Measurements from ENCODE around the gene RGL1. TPM values are rescaled to one million over a fixed set of nuclear protein-coding genes. Genes with fewer than 3 reads are reported as not detected.

Gene RGL1
- total and polyA plus RNA-seq, 7 donors = 8.3 to 42.1 (median 23.8) TPM

- Histone ChIP-seq H3K27ac (no peak overlapping the region), H3K9me3 (no peaks in the 10 kb centered on the region), H3K4me1 (peaks cover 0 to 50% (median 35%) of the 10 kb centered on the region in 4 donors), H3K4me3 (no peak overlapping the region), H3K27me3 (no peaks in the 10 kb centered on the region), H3K36me3 (peaks cover 0 to 38% (median 6%) of the 10 kb centered on the region in 4 donors)
- intact Hi-C loops (cut with DNase I) = no loop called here
- DNase-seq = no peak
- 90 to 93% methylated on average over 1 of the region's 1 CpG for WGBS, 2 donors
- no peak for TF ChIP-seq POLR2AphosphoS5 (IDR thresholded peaks at IDR 0.05)
- TF ChIP-seq CTCF (IDR thresholded peaks at IDR 0.05) = no peak
- no peak for TF ChIP-seq POLR2A (IDR thresholded peaks at IDR 0.05)
- no peak for TF ChIP-seq EP300 (IDR thresholded peaks at IDR 0.05)
These were observed 80.3 kb downstream of the RGL1 start for GRCh38 chr1:183885142-183885735.

- intact Hi-C loops (cut with DNase I) = no loop called here
- Histone ChIP-seq H3K9me3 (no peaks in the 10 kb centered on the region), H3K4me1 (peaks cover 0 to 40% (median 29%) of the 10 kb centered on the region in 4 donors), H3K27me3 (no peaks in the 10 kb centered on the region), H3K4me3 (no peak overlapping the region), H3K36me3 (peaks cover 0 to 46% (median 6%) of the 10 kb centered on the region in 4 donors), H3K27ac (peak overlapping the region in 2 of 4 donors; percentile 65 to 71)
- no peak for DNase-seq
- WGBS, 2 donors = 91 to 92% methylated on average over 3 of the region's 3 CpGs
- TF ChIP-seq POLR2AphosphoS5 (IDR thresholded peaks at IDR 0.05) (no peak), EP300 (IDR thresholded peaks at IDR 0.05) (no peak), CTCF (IDR thresholded peaks at IDR 0.05) (no peak), POLR2A (IDR thresholded peaks at IDR 0.05) (no peak)
These were observed 81.3 kb downstream of the RGL1 start for GRCh38 chr1:183886083-183886828.

- H3K9me3 ChIP-seq = no peaks in the 10 kb centered on the region
- H3K27ac ChIP-seq = peak overlapping the region; percentile 62 to 71 (median 64)
- intact Hi-C loops (cut with DNase I) = no loop called here
- no peak for DNase-seq
- no peak overlapping the region for H3K4me3 ChIP-seq
- no peaks in the 10 kb centered on the region for H3K27me3 ChIP-seq
- peaks cover 0 to 48% (median 6%) of the 10 kb centered on the region in 4 donors for H3K36me3 ChIP-seq
- TF ChIP-seq POLR2A (IDR thresholded peaks at IDR 0.05) = no peak
- TF ChIP-seq EP300 (IDR thresholded peaks at IDR 0.05) = no peak
- no peak for TF ChIP-seq POLR2AphosphoS5 (IDR thresholded peaks at IDR 0.05)
- TF ChIP-seq CTCF (IDR thresholded peaks at IDR 0.05) = no peak
- peaks cover 0 to 34% (median 23%) of the 10 kb centered on the region in 4 donors for H3K4me1 ChIP-seq
These were observed 81.9 kb downstream of the RGL1 start for GRCh38 chr1:183886853-183887252.

- TF ChIP-seq POLR2A (IDR thresholded peaks at IDR 0.05) (no peak), EP300 (IDR thresholded peaks at IDR 0.05) (no peak), POLR2AphosphoS5 (IDR thresholded peaks at IDR 0.05) (no peak), CTCF (IDR thresholded peaks at IDR 0.05) (no peak)
- no peak for DNase-seq
- Histone ChIP-seq H3K4me1 (peaks cover 0 to 38% (median 18%) of the 10 kb centered on the region in 4 donors), H3K4me3 (no peak overlapping the region), H3K9me3 (no peaks in the 10 kb centered on the region), H3K27me3 (no peaks in the 10 kb centered on the region), H3K36me3 (peaks cover 0 to 61% (median 8%) of the 10 kb centered on the region in 4 donors), H3K27ac (peak overlapping the region; percentile 62 to 71 (median 64))
- WGBS, 2 donors = 40 to 52% methylated on average over 9 of the region's 9 CpGs
- intact Hi-C loops (cut with DNase I) = no loop called here
These were observed 83.2 kb downstream of the RGL1 start for GRCh38 chr1:183887826-183888819.

Data from sigmoid colon (tissue), 7 donors.